Osteocyte (in vitro differentiated cells): Measurements from ENCODE around the gene PARP15. TPM values are rescaled to one million over a fixed set of nuclear protein-coding genes. Genes with fewer than 3 reads are reported as not detected.
"Not testable (repeated sequence)": the region's sequence is repeated elsewhere in the genome, so short reads cannot be mapped to it uniquely, and the experiment has no call there.

Experiments used
- DNase-seq: peaks from one replicate; pipeline ENCODE4 v3.0.0; 2021; ENCODE audit warnings: mixed read lengths; ENCODE audit not compliant: unreplicated experiment; ENCODE audit errors: extremely low spot score
- H3K27ac Mint-ChIP-seq: one replicate; pipeline ENCODE4 v1.8.0; 2021; ENCODE audit warnings: mild to moderate bottlenecking, mixed read lengths; ENCODE audit not compliant: unreplicated experiment
- H3K27me3 Mint-ChIP-seq: one replicate; pipeline ENCODE4 v1.8.0; 2021; ENCODE audit warnings: mixed read lengths; ENCODE audit not compliant: unreplicated experiment
- H3K36me3 Mint-ChIP-seq: one replicate; pipeline ENCODE4 v1.8.0; 2021; ENCODE audit warnings: mixed read lengths; ENCODE audit not compliant: unreplicated experiment
- H3K4me1 Mint-ChIP-seq: one replicate; pipeline ENCODE4 v1.8.0; 2021; ENCODE audit warnings: mixed read lengths; ENCODE audit not compliant: unreplicated experiment
- H3K4me3 Mint-ChIP-seq: one replicate; pipeline ENCODE4 v1.8.0; 2021; ENCODE audit warnings: mild to moderate bottlenecking, moderate library complexity, mixed read lengths; ENCODE audit not compliant: unreplicated experiment
- H3K9me3 Mint-ChIP-seq: one replicate; pipeline ENCODE4 v1.8.0; 2021; ENCODE audit warnings: mixed read lengths; ENCODE audit not compliant: unreplicated experiment
- CTCF ChIP-seq: fragments of 200-600 bp; sonication (generic); IDR thresholded peaks from 2 replicates; pipeline ENCODE4 v1.5.0; 2021; ENCODE audit warnings: antibody characterized with exemption, mild to moderate bottlenecking, moderate library complexity
- total RNA-seq: library from RNA; stranded (reverse); gene quantifications from 2 replicates; pipeline ENCODE4 v1.2.1, GENCODE V29; 2021

Gene PARP15
- total RNA-seq, 1 donor from 2014 or later, result 0.08 TPM

GRCh38 chr3:122559906-122560305 lies 17.5 kb upstream of the PARP15 start:
- H3K4me1 Mint-ChIP-seq, result peaks cover 18% of the 10 kb centered on the region
- H3K27ac Mint-ChIP-seq, result no peak overlapping the region
- H3K4me3 Mint-ChIP-seq, result no peak overlapping the region
- no peak for DNase-seq
- no peaks in the 10 kb centered on the region for H3K9me3 Mint-ChIP-seq
- peaks cover 25% of the 10 kb centered on the region for H3K36me3 Mint-ChIP-seq
- TF ChIP-seq CTCF, result no peak
- H3K27me3 Mint-ChIP-seq, result no peaks in the 10 kb centered on the region

GRCh38 chr3:122560680-122561079 lies 16.8 kb upstream of the PARP15 start:
- H3K27ac Mint-ChIP-seq, result no peak overlapping the region
- peak overlapping the region; percentile 18 for H3K4me3 Mint-ChIP-seq
- H3K9me3 Mint-ChIP-seq, result no peaks in the 10 kb centered on the region
- peaks cover 22% of the 10 kb centered on the region for H3K4me1 Mint-ChIP-seq
- H3K36me3 Mint-ChIP-seq, result peaks cover 18% of the 10 kb centered on the region
- DNase-seq, result no peak
- no peaks in the 10 kb centered on the region for H3K27me3 Mint-ChIP-seq
- peak; percentile 74 for TF ChIP-seq CTCF

GRCh38 chr3:122562923-122563716 lies 14.3 kb upstream of the PARP15 start:
- Mint-ChIP-seq H3K4me3 (peak overlapping the region; percentile 88), H3K27me3 (no peaks in the 10 kb centered on the region), H3K36me3 (peaks cover 25% of the 10 kb centered on the region), H3K9me3 (no peaks in the 10 kb centered on the region), H3K4me1 (peaks cover 22% of the 10 kb centered on the region), H3K27ac (peak overlapping the region; percentile 92)
- DNase-seq, result no peak
- no peak for TF ChIP-seq CTCF

- Mint-ChIP-seq H3K27me3 (no peaks in the 10 kb centered on the region), H3K36me3 (peaks cover 27% of the 10 kb centered on the region), H3K27ac (peak overlapping the region; percentile 92), H3K4me3 (peak overlapping the region; percentile 88), H3K4me1 (peaks cover 22% of the 10 kb centered on the region), H3K9me3 (no peaks in the 10 kb centered on the region)
- no peak for TF ChIP-seq CTCF
- DNase-seq, result no peak
These were observed 13.8 kb upstream of the PARP15 start for GRCh38 chr3:122563717-122564025.

- no peak for TF ChIP-seq CTCF
- H3K27ac Mint-ChIP-seq, result peak within 1 kb of the TSS; percentile 92
- H3K27me3 Mint-ChIP-seq, result no peaks in the 10 kb centered on the region
- H3K4me1 Mint-ChIP-seq, result peaks cover 22% of the 10 kb centered on the region
- no peaks in the 10 kb centered on the region for H3K9me3 Mint-ChIP-seq
- peak; percentile 91 for DNase-seq
- H3K36me3 Mint-ChIP-seq, result peaks cover 27% of the 10 kb centered on the region
- peak within 1 kb of the TSS; percentile 88 for H3K4me3 Mint-ChIP-seq
These were observed 13.1 kb upstream of the PARP15 start, which contains the start of the genes DTX3L and PARP9 for GRCh38 chr3:122564155-122564912. Gene DTX3L (plus strand): TSS chr3:122564338. CDS start chr3:122564427, 89 bp downstream. Gene PARP9 (minus strand): TSS chr3:122564300. CDS start chr3:122559620, 4,680 bp downstream.

GRCh38 chr3:122568131-122568530 lies 9.3 kb upstream of the PARP15 start:
- peaks cover 43% of the 10 kb centered on the region for H3K36me3 Mint-ChIP-seq
- DNase-seq, H3K27ac Mint-ChIP-seq, H3K27me3 Mint-ChIP-seq, H3K4me3 Mint-ChIP-seq, H3K9me3 Mint-ChIP-seq: not testable (repeated sequence)
- peaks cover 17% of the 10 kb centered on the region for H3K4me1 Mint-ChIP-seq
